ENCODE data around the gene NDUFS2.
A peak's percentile ranks its signal among the peaks of the same experiment; 100 is the strongest.
"Not testable (repeated sequence)": the region's sequence is repeated elsewhere in the genome, so short reads cannot be mapped to it uniquely, and the experiment has no call there.

NDUFS2 gene

GRCh38 chr1:161220002-161220401 is 17.8 kb downstream of the NDUFS2 start:
- no peak for DNase-seq (ENCODE audit: low spot score)

- no peak for DNase-seq (ENCODE audit: low spot score)
Measured at GRCh38 chr1:161222175-161223019, 20.2 kb downstream of the NDUFS2 start.

- DNase-seq (ENCODE audit: low spot score) = no peak
Measured at GRCh38 chr1:161223805-161224694, 21.9 kb downstream of the NDUFS2 start.

DNA sequence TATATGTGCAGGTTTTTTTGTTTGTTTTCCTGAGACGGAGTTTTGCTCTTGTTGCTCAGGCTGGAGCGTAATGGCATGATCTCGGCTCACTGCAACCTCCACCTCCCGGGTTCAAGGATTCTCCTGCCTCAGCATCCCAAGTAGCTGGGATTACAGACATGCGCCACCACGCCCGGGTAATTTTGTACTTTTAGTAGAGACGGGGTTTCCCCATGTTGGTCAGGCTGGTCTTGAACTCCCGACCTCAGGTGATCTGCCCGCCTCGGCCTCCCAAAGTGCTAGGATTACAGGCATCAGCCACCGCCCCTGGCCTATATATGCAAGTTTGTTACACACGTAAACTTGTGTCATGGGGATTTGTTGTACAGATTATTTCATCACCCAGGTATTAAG is 22.5 kb downstream of the NDUFS2 start:
- DNase-seq (ENCODE audit: low spot score) = not testable (repeated sequence)

DNA sequence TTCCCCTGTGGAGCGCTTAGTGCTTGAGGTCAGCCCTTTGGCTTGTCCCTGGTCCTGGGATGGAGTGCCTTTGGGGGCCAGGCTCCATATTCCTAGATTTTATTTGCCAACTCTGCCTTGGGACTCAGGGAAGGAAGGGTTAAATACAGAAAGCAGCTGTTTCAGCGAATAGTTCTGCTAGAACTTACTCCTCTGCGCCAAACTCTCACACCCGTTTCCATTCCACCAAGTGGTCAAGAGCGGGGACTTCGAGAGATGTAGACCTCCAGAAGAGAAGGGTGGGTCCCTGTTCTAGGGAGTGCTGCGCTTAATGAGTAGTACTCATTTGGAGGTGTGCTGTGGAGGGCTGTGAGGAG is 23.0 kb downstream of the NDUFS2 start:
- DNase-seq (ENCODE audit: low spot score) = no peak

- DNase-seq (ENCODE audit: low spot score) = peak; percentile 94
Measured at GRCh38 chr1:161225534-161226319, 23.6 kb downstream of the NDUFS2 start, which contains the start of gene TOMM40L. TOMM40L (plus strand) TSS chr1:161226060; CDS start chr1:161226490, 430 bp downstream.

- no peak for DNase-seq (ENCODE audit: low spot score)
Measured at GRCh38 chr1:161226320-161226711, 24.1 kb downstream of the NDUFS2 start.

DNA sequence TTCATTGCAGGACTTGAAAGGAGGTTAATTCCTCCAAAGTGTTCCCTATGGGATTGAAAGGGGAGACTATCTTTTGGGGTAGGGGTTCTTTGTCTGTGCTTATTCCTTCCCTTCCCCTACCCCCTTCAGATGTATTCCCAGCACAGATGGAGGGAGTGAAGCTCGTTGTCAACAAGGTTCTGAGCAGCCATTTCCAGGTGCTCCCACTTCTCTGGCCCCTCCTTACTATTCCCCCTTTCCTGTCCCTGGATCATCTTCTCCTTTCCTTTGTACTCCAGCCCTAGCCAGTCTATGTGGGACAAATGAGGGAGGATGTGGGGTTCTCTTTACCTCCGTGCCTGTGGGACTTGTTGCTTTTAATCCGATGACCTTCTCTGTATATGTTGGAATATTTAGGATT is 24.6 kb downstream of the NDUFS2 start:
- DNase-seq (ENCODE audit: low spot score) = no peak

DNA sequence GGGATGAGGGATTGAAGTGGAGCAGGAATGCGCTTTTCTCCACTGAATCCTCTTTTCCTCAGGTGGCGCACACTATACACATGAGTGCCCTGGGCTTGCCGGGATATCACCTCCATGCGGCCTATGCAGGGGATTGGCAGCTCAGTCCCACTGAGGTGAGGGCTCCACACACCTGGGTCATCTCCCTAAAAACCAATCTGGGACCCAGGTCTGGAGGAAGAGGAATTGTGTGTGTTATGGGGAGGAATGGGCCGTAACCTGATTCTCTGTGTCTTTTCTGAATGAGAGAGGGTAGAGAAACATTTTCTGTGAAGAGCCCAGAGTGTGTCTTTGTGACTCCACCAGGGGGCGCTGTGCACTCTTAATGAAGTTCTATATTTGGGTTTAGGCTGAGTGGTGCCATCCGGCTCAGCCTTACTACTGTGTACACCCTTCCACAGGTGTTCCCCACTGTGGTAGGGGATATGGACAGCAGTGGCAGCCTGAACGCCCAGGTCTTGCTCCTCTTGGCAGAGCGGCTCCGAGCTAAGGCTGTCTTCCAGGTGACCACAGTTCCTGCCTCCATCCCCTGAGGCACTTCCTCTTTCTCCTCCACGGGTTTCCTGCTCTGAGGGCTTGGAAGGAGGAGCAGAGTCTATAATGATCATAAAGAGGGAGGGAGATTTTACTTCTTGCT is 25.2 kb downstream of the NDUFS2 start:
- peak; percentile 69 for DNase-seq (ENCODE audit: low spot score)

- no peak for DNase-seq (ENCODE audit: low spot score)
Measured at GRCh38 chr1:161228032-161228431, 25.9 kb downstream of the NDUFS2 start.

- no peak for DNase-seq (ENCODE audit: low spot score)
Measured at GRCh38 chr1:161229896-161230295, 27.7 kb downstream of the NDUFS2 start.

DNA sequence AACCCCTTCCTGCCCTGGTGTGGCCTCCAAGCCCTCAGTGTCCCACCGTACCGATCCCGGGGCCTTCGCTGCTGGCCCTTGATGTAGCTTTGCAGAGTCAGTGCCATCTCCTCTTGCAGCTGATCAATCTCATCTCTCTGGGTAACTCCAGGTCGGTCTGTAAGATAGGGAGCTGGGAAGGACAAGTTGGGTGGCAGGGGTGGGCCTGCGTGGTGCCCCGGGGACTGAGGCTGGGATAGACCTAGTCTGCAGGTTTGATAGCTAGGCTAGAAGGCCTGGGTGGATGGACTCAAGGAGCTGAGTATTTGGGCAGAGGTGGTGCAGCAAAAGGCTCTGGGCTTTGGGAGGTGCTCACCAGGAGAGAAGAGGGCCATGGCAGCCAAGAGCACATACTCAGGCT is 28.6 kb downstream of the NDUFS2 start:
- DNase-seq (ENCODE audit: low spot score) = no peak

DNA sequence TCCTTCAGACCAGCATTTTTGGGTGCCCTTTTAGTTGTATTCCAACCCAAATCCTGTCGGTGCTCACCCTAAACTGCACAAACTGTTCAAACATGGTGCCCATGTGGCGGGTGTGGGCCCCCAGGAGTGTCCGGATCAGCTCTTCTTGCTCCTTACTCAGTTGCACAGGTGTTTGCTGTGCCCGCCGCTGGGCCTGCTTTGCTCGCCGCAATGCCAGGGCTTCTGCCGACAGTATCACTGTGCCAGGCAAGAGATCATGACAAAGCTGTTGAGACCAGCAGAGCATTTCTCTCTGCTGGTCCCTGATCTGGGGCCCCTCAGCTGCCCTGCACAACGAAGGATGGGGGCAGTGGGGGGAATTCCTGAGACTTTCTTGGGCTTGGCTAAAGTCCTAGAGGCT is 30.9 kb downstream of the NDUFS2 start:
- no peak for DNase-seq (ENCODE audit: low spot score)

GRCh38 chr1:161235957-161236775 is 34.0 kb downstream of the NDUFS2 start:
- no peak for DNase-seq (ENCODE audit: low spot score)

DNA sequence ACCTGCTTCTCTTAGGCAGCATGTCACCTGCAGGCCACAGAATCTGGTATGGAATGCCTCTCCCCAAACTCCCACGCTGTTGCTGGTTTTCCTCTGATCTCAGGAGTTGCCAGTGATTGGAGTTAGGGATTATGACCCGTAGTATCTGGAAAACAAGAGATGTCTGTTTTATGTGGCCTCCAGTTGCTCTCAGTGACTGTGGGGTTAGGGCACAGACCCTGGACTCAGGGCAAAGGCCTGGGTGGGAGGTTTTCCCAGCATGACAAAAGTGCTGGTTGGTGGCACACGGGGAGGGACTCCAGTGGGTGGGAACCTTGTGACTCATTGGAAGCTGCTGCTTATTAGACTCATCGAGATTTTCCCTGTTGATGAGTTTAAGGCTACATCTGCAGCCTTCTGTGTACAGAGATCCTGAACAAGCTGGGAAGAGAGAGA is 35.9 kb downstream of the NDUFS2 start, which contains the start of gene NR1I3:
Gene NR1I3, minus strand, starts transcription at position 165 of the 435 bp plus-strand sequence. CDS start 1,638 bp downstream, outside the sequence.
- no peak for DNase-seq (ENCODE audit: low spot score)

- no peak for DNase-seq (ENCODE audit: low spot score)
Measured at GRCh38 chr1:161241682-161242081, 39.5 kb downstream of the NDUFS2 start.

DNA sequence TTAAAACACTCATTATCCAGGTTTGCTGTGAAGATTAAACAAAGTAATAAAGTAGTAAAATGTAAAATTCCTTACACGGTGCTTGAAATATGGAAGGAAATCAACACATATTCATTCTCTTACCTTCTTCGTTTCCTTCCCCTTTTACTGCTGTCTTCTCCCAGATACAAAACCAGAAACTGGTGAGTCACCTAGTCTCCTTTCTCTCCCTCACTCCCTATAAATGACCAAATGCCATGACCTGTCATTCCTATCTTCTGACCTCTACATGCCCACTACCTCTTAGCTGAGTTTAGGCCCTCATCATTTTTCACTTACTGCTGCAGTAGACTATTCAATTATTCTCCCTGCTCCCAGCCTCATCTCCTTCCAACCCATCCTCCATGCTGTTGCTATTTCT is 40.1 kb downstream of the NDUFS2 start:
- DNase-seq (ENCODE audit: low spot score) = no peak

GRCh38 chr1:161244888-161245287 is 42.7 kb downstream of the NDUFS2 start:
- DNase-seq (ENCODE audit: low spot score) = no peak

DNA sequence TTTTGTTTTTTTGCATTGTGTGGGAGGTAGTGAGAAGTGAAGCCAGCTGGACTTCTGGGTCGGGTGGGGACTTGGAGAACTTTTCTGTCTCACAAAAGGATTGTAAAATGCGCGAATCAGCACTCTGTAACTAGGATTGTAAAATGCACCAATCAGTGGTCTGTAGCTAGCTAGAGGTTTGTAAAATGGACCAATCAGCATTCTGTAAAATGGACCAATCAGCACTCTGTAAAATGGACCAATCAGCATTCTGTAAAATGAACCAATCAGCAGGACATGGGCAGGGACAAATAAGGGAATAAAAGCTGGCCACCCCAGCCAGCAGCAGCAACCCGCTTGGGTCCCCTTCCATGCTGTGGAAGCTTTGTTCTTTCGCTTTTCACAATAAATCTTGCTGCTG is 47.9 kb downstream of the NDUFS2 start:
- DNase-seq (ENCODE audit: low spot score) = not testable (repeated sequence)

- no peak for DNase-seq (ENCODE audit: low spot score)
Measured at GRCh38 chr1:161250829-161251228, 48.7 kb downstream of the NDUFS2 start.

- no peak for DNase-seq (ENCODE audit: low spot score)
Measured at GRCh38 chr1:161251579-161251978, 49.4 kb downstream of the NDUFS2 start.
